Choroid plexus epithelial cell (primary cell): ENCODE results near the gene MGAT4A.
"Not testable (repeated sequence)": the region's sequence is repeated elsewhere in the genome, so short reads cannot be mapped to it uniquely, and the experiment has no call there.

Experiments used
- DNase-seq: peaks from one replicate; pipeline ENCODE4 v3.0.0-alpha.2; 2010; ENCODE audit warnings: low read depth
- H3K4me3 ChIP-seq: 2 replicates; pipeline ENCODE4 v1.5.1; 2011; ENCODE audit warnings: low read depth, mild to moderate bottlenecking, control low read depth, low read length, moderate library complexity
- TF ChIP-seq, protein P1 (sequence below): conservative IDR thresholded peaks from 2 replicates; pipeline ENCODE4 v1.5.1; 2011; ENCODE audit warnings: low read depth, mild to moderate bottlenecking, control low read depth, inconsistent platforms, low read length, moderate library complexity

MGAT4A gene

DNA sequence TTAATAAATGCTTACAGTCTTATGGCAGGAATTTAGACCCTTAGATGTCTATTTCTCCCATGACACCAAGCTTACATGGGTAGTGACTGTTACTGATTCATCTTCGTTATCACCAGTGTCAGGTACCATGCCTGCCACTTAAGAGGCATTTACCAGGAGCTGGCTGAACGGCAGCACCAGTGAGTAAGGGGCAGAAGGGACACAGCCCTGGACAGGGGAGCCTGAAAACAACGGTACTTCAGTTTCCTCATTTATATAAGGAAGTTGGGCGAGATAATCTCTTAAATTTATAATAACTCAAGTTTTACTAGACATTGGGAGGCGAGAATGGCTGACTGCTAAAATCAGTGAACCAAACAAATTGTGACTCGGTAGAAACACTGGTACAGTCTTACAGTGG lies 123.8 kb downstream of the MGAT4A start:
- no peak for DNase-seq
- H3K4me3 ChIP-seq, result peak overlapping the region; percentile 94
- TF ChIP-seq, protein P1, sequence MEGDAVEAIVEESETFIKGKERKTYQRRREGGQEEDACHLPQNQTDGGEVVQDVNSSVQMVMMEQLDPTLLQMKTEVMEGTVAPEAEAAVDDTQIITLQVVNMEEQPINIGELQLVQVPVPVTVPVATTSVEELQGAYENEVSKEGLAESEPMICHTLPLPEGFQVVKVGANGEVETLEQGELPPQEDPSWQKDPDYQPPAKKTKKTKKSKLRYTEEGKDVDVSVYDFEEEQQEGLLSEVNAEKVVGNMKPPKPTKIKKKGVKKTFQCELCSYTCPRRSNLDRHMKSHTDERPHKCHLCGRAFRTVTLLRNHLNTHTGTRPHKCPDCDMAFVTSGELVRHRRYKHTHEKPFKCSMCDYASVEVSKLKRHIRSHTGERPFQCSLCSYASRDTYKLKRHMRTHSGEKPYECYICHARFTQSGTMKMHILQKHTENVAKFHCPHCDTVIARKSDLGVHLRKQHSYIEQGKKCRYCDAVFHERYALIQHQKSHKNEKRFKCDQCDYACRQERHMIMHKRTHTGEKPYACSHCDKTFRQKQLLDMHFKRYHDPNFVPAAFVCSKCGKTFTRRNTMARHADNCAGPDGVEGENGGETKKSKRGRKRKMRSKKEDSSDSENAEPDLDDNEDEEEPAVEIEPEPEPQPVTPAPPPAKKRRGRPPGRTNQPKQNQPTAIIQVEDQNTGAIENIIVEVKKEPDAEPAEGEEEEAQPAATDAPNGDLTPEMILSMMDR, result no peak

- DNase-seq, result no peak
- TF ChIP-seq, protein P1, result no peak
- H3K4me3 ChIP-seq, result no peak overlapping the region
Measured at GRCh38 chr2:98606431-98606830, 124.5 kb downstream of the MGAT4A start.

DNA sequence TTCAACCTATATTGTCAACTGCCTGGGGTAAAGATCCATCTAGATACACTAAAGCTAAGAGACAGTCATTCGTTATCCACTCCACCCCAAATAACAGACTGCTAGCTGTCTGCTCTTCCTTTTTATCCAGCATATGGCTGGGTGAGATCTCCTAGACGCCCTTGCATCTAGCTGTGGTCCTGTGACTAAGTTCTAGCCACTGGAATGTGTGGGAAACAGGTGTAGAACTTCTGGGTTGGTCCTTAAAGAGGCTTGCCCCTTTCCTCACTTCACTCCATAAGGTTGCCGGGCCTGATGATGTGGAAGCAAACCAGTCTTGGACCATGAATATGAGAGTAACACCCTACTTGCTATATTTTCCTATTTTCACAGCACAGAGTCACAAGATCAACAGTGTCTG lies 125.9 kb downstream of the MGAT4A start:
- TF ChIP-seq, protein P1, result no peak
- H3K4me3 ChIP-seq, result no peak overlapping the region
- DNase-seq, result no peak

DNA sequence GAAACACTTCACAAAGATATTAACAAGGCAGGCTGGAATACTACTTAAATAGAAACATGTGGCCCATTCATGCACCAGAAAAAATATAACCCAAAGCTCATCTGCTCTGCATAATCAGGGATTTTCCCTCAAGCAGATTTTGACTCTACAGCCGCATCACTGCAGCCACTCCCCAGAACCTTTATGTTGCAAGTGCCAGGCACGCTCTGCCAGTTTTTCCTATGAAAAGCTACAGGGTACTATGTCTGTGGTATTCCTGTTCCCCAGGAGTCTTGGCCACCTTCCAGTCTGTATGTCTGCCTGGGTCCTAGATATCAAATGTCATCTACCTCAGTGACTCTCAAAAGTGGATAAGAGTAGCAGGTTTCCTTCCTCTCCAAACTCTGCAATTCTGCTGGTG lies 126.4 kb downstream of the MGAT4A start:
- no peak for DNase-seq
- H3K4me3 ChIP-seq, result no peak overlapping the region
- TF ChIP-seq, protein P1, result no peak

DNA sequence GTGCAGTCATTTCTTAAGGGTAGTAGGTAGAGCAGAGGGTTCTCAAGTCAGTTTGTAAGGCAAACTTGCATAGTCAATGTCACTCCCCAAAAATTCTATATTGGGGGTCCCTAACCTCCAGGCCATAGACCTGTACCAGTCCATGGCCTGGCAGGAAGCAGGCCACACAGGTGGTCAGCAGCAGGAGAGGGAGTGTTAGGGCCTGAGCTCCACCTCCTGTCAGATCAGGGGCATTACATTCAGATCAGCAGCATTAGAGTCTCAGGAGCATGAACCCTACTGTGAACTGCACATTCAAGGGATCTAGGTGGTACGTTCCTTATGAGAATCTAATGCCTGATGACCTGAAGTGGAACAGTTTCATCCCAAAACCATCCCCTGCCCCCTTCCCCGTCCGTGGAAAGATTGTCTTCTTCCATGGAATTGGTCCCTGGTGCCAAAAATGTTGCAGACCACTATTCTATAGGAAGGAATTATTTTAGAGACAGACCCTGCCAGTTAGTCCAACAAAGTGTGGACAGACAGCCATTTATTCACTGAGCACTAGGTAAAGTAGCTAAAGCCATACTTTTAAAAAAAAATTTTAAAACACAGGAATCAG lies 129.3 kb downstream of the MGAT4A start:
- DNase-seq, result peak; percentile 75
- TF ChIP-seq, protein P1, result peak; percentile 90
- no peak overlapping the region for H3K4me3 ChIP-seq

- TF ChIP-seq, protein P1, result no peak
- peak; percentile 43 for DNase-seq
- H3K4me3 ChIP-seq, result no peak overlapping the region
Measured at GRCh38 chr2:98598781-98599428, 132.0 kb downstream of the MGAT4A start.

- not testable (repeated sequence) for H3K4me3 ChIP-seq, DNase-seq
Measured at GRCh38 chr2:98594665-98595064, 136.3 kb downstream of the MGAT4A start.
